ENCODE results near the gene KCNIP1.

DNA sequence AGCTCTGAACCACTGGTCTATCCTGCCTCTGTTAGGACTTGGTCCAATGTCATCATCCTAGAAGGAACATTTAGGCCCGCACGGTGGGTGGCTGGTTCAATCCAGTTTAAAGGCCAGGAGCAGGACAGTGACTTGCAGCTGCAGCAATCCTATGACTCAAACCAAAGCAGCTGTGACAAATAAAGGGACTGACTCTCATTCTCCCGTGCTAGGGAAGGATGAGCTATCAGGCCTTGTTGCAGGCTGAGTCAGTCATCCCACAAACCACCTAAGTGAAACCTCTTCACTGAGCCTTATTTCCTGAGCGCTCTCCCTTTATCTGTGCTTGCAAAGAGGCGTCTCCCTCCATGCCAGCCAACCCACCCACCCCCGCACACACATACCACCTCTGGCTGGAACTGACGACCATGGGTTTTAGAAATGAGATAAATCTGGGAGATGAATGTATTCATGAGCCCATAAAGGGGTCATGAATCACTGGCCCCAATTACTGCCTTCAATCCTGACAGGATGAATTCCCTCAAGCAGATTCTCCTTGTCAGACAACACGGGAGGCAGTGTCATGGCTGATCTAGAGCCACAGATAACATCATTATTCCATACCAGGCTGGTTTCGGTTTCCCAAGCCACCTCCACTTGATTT is 93.4 kb downstream of the KCNIP1 start:
- TF ChIP-seq CTCF (IDR thresholded peaks at IDR 0.05), result no peak
- no peak for TF ChIP-seq POLR2A (IDR thresholded peaks at IDR 0.05)

Data from esophagus squamous epithelium (tissue), 4 donors.